ENCODE data around the gene ARID5B.

- TF ChIP-seq EZH2 (IDR thresholded peaks at IDR 0.05; ENCODE audit: borderline replicate concordance): no peak
- no peak for TF ChIP-seq CTCF (IDR thresholded peaks at IDR 0.05; ENCODE audit: poor library complexity)
Observed at GRCh38 chr10:62098278-62099121, 197.0 kb downstream of the ARID5B start.
